Thymus (tissue), 11 donors: ENCODE data around the gene DHRS2. TPM values are rescaled to one million over a fixed set of nuclear protein-coding genes. Genes with fewer than 3 reads are reported as not detected.
"Not testable (repeated sequence)": the region's sequence is repeated elsewhere in the genome, so short reads cannot be mapped to it uniquely, and the experiment has no call there.

Experiments
- DNase-seq, 9 donors: peaks; one replicate each; pipeline ENCODE4 v3.0.0-alpha.2; 2013; ENCODE audit warnings: low spot score in 9 of 9, low read depth in 6 of 9, missing footprints in 1 of 9
- H3K27ac ChIP-seq, 2 donors: one replicate each; pipeline ENCODE4 v1.5.1; 2013; ENCODE audit warnings: control low read depth in 1 of 2, low read depth in 1 of 2, low read length in 1 of 2, mild to moderate bottlenecking in 1 of 2, moderate library complexity in 1 of 2
- H3K27me3 ChIP-seq, 2 donors: one replicate each; pipeline ENCODE4 v1.5.1; 2013; ENCODE audit warnings: low read length in 1 of 2; ENCODE audit not compliant: control insufficient read depth in 2 of 2, insufficient read depth in 1 of 2
- H3K36me3 ChIP-seq, 2 donors: one replicate each; pipeline ENCODE4 v1.5.1; 2013; ENCODE audit warnings: low read length in 1 of 2, mild to moderate bottlenecking in 1 of 2, moderate library complexity in 1 of 2; ENCODE audit not compliant: control insufficient read depth in 2 of 2, insufficient read depth in 2 of 2
- H3K4me1 ChIP-seq, 2 donors: one replicate each; pipeline ENCODE4 v1.5.1; 2013; ENCODE audit warnings: low read length in 2 of 2; ENCODE audit not compliant: control insufficient read depth in 2 of 2, insufficient read depth in 2 of 2
- H3K4me3 ChIP-seq, 2 donors: one replicate each; pipeline ENCODE4 v1.5.1; 2013; ENCODE audit warnings: low read length in 2 of 2, control low read depth in 1 of 2, mild to moderate bottlenecking in 1 of 2
- H3K9me3 ChIP-seq, 2 donors: one replicate each; pipeline ENCODE4 v1.5.1; 2013; ENCODE audit warnings: low read length in 1 of 2, mild to moderate bottlenecking in 1 of 2; ENCODE audit not compliant: control insufficient read depth in 2 of 2, insufficient read depth in 1 of 2
- WGBS: extraction: QIAGEN DNeasy Blood & Tissue Kit; methylation state at CpG from one replicate; pipeline ENCODE4 v1.1.7; 2013; 5-methylcytosine and 5-hydroxymethylcytosine counted together
- polyA plus RNA-seq: library from polyadenylated mRNA; stranded (reverse); fragments of 200-250 nt; gene quantifications from one replicate; pipeline ENCODE4 v1.2.3, GENCODE V29; 2013
- total RNA-seq: library from RNA; stranded (reverse); fragments of 120-200 nt; gene quantifications from one replicate; pipeline ENCODE4 v1.2.4, GENCODE V29; 2013
- donor health status: healthy.

The DHRS2 gene
- total and polyA plus RNA-seq, 2 donors: 0.28 to 2.1 TPM

DNA sequence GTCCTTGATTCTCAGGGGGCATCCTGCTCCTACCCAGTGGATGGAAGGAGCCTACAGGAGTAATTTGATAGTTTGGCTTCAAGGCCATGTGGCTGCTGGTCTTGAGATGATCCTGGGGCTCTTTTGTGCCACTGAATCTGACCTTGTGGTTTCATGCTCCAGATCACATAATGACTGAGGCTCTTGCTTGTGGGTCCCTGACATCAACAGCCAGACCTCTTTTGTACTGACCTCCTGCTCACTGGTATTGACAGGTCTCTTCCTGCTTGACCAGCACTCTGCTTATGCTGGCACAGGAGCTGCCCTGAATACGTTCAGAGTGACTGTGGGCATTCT is 34.4 kb upstream of the DHRS2 start:
- WGBS: 88% methylated on average over 1 of the region's 1 CpG
- Histone ChIP-seq H3K27ac (no peak overlapping the region), H3K9me3 (no peaks in the 10 kb centered on the region), H3K27me3 (no peaks in the 10 kb centered on the region), H3K4me1 (no peaks in the 10 kb centered on the region), H3K4me3 (no peak overlapping the region), H3K36me3 (no peaks in the 10 kb centered on the region)
- no peak for DNase-seq

DNA sequence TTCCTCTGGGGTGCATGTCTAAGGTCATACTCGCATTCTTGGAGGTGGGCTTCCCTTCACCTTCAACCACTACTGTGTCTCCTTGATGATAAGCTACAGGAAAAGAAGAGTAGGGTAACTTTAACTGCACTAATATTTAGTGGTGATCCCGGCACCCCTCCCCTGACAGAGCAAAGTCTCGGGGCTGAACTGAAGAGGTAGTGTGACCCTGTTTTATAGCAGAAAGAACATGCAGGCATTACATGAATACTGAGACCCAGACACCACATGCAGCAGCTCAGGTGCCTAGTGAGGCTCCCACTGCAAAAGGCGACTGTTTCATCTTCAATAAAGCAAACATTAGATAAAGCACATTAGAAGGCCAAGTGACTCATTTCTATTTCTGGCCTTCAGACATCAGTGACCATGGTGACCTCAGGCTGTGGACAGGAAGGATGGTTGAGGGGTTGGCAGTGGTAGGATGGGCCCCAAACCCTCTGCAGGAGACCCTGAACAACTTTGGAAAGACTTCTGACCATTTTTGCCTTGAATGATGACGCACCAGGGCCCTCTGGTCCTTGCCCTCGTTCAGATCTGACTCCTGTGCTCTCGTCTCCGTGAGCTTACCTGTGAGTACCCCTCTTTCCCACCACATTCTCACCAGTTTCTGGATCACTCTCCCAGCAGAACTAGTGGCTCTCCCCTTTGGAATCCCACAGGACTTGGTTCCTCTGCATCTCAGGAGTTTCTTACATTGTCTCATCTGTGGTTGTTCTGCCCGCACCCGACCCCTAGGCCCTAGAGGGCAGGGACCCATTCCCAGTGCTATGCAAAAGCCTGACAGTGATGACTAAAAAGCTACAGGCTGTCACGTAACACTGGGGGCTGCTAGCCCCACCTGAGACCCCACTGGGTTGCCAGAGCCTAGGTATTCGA is 33.7 kb upstream of the DHRS2 start:
- Histone ChIP-seq H3K27me3 (no peaks in the 10 kb centered on the region), H3K36me3 (no peaks in the 10 kb centered on the region), H3K4me3 (no peak overlapping the region), H3K9me3 (no peaks in the 10 kb centered on the region), H3K4me1 (no peaks in the 10 kb centered on the region), H3K27ac (no peak overlapping the region)
- WGBS: 97% methylated on average over 12 of the region's 12 CpGs
- no peak for DNase-seq

DNA sequence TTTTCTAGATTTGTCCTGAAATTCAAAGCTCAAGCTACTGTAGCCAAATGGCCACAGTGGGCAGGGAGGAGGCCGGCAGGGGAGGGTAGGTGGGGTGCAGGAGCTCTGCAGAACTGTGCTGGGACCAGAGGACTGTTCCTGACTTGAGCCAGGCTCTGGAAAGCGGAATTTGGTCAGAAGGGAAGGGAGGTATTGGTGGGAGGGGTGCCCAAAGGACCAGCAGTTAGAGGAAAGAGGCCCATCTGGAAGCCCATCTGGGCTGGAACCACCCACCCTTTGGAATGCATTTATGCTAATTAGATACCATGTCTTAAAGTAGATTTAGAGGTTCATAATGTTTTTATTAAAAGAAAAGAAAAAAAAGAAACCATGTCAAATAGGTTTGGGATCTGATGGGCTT is 33.1 kb upstream of the DHRS2 start:
- H3K4me3 ChIP-seq: no peak overlapping the region
- WGBS: 91% methylated on average over 2 of the region's 2 CpGs
- DNase-seq: no peak
- H3K9me3 ChIP-seq: no peaks in the 10 kb centered on the region
- no peaks in the 10 kb centered on the region for H3K27me3 ChIP-seq
- H3K27ac ChIP-seq: no peak overlapping the region
- no peaks in the 10 kb centered on the region for H3K36me3 ChIP-seq
- H3K4me1 ChIP-seq: no peaks in the 10 kb centered on the region

DNA sequence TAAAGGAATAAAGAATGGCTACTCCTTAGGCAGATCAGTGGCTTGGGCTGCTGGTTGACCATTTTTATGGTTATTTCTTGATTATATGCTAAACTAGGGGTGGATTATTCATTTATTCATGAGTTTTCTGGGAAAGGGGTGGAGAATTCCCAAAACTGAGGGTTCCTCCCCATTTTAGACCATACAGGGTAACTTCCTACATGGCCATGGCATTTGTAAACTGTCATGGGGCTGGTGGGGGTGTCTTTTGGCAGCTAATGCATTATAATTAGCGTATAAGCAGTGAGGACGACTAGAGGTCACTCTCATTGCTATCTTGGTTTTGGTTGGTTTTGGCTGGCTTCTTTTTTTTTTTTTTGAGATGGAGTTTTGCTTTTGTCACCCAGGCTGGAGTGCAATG is 32.0 kb upstream of the DHRS2 start:
- no peaks in the 10 kb centered on the region for H3K36me3 ChIP-seq
- no peak overlapping the region for H3K4me3 ChIP-seq
- H3K27me3 ChIP-seq: no peaks in the 10 kb centered on the region
- no peak for DNase-seq
- H3K9me3 ChIP-seq: no peaks in the 10 kb centered on the region
- 97% methylated on average over 2 of the region's 2 CpGs for WGBS
- no peaks in the 10 kb centered on the region for H3K4me1 ChIP-seq
- no peak overlapping the region for H3K27ac ChIP-seq

DNA sequence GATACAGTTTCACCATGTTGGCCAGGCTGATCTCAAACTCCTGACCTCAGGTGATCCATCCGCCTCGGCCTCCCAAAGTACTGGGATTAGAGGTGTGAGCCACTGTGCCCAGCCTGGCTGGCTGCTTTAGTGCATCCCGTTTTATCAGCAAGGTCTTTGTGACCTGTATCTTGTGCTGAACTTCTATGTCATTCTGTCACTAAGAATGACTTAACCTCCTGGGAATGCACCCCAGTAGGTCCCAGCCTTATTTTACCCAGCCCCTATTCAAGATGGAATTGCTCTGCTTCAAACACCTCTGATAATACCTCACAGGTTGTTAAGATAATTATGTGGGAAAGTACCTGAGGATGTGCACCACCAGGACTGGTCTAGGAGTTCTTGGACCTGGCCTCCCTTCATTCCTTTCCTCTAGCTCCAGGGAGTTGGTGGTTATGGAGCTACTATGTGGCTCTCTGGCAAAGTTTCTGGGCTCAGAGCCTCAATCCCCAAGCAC is 31.4 kb upstream of the DHRS2 start:
- 82% methylated on average over 3 of the region's 3 CpGs for WGBS
- Histone ChIP-seq H3K9me3 (no peaks in the 10 kb centered on the region), H3K27ac (no peak overlapping the region), H3K4me1 (peaks cover 0 to 1% of the 10 kb centered on the region in 2 donors), H3K4me3 (no peak overlapping the region), H3K36me3 (no peaks in the 10 kb centered on the region), H3K27me3 (no peaks in the 10 kb centered on the region)
- no peak for DNase-seq

DNA sequence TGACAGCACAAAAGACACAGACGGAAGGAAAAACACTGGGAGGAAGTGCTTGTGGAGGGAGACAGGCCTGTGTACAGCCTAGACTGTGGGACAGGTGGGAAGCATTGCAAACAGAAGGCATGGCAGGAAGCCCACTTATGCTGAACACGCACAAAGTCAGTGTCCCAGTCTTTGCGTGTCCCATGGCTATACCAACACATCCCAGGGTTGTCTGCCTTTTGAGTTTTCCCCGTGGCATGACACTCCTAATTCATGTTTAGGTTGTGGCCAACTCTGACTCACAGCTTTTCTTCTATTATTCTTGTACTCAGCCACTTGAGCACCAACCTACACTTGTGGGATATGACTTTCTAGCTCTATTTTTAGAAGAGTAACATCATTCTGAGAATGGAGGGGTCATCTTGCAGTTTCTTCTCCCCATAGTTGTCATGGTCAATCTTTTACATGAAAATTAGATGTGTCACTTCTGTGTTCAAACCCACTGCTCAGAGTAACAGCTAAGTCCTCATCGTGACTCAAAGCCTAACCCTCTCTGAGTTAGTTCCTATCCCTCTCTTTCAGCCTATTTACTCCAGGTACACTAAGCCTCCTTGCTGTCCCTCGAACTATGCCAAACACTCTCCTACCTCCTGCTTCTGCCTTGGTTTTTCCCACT is 30.1 kb upstream of the DHRS2 start:
- WGBS: 83% methylated on average over 6 of the region's 6 CpGs
- Histone ChIP-seq H3K27ac (no peak overlapping the region), H3K4me1 (peaks cover 0 to 12% of the 10 kb centered on the region in 2 donors), H3K36me3 (no peaks in the 10 kb centered on the region), H3K27me3 (no peaks in the 10 kb centered on the region), H3K9me3 (no peaks in the 10 kb centered on the region), H3K4me3 (no peak overlapping the region)
- no peak for DNase-seq

DNA sequence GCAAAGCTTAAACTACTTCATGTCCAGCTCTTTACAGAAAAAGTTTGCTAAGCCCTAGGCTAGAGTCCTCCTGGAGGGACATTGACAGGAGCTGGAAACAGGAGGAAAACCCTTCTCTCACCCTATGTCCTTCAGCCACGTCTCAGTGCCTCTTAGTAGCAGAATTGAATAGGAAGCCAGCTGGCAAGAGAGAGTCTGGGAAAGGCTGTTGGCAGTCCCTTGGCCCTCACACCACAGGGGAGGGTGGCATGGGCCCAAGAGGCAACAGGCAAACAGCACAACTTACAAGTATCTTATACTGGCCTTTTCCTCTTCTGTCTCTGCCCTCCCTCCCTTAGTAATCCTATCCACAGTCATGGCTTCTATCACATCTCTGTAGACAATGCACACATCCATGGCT is 27.7 kb upstream of the DHRS2 start:
- Histone ChIP-seq H3K27ac (no peak overlapping the region), H3K9me3 (no peaks in the 10 kb centered on the region), H3K4me3 (no peak overlapping the region), H3K27me3 (no peaks in the 10 kb centered on the region), H3K36me3 (no peaks in the 10 kb centered on the region), H3K4me1 (peaks cover 0 to 14% of the 10 kb centered on the region in 2 donors)
- DNase-seq: no peak
- 93% methylated on average over 1 of the region's 1 CpG for WGBS

DNA sequence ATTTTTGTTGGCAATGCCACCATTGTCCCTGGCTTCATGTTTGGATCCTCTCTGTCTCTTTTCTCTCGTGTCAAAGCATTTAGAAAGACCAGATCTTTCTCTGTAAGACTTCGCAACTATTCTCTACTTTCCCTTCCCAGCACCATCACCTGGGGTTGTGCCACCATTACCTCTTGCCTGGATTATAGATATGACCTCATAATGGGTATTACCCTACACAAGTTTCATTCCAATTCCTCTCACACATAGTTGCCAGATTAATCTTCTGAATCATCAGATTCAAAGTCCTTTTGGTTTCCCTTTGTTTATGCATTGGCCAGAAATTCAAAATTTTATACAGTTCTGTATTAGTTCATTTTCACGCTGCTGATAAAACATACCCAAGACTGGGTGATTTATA is 27.2 kb upstream of the DHRS2 start:
- Histone ChIP-seq H3K9me3 (no peaks in the 10 kb centered on the region), H3K36me3 (no peaks in the 10 kb centered on the region), H3K27ac (no peak overlapping the region), H3K4me3 (no peak overlapping the region), H3K27me3 (no peaks in the 10 kb centered on the region), H3K4me1 (peaks cover 0 to 14% of the 10 kb centered on the region in 2 donors)
- no peak for DNase-seq
- 93% methylated on average over 3 of the region's 3 CpGs for WGBS

DNA sequence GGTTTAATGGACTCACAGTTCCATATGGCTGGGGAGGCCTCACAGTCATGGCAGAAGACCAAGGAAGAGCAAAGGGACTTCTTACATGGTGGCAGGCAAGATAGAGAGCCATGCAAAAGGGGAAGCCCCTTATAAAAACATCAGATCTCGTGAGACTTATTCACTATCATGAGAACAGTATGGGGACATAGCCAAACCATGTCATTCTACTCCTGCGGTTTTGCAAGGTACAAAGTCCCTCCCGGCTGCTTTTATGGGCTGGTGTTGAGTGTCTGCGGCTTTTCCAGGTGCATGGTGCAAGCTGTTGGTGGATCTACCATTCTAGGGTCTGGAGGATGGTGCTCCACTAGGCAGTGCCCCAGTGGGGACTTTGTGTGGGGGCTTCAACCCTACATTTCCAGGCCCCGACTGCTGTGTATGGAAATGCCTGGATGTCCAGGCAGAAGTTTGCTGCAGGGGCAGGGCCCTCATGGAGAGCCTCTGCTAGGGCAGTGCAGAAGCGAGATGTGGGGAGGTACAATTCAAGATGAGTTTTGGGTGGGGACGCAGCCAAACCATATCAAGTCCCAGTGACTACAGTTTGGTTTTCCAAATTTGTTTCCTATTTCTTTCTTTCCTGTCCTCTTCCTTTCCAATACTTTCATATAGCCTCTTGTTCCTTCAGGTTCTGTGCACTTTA is 26.6 kb upstream of the DHRS2 start:
- not testable (repeated sequence) for H3K27me3 ChIP-seq, DNase-seq, H3K27ac ChIP-seq, H3K9me3 ChIP-seq, H3K4me3 ChIP-seq, H3K36me3 ChIP-seq
- peaks cover 0 to 14% of the 10 kb centered on the region in 2 donors for H3K4me1 ChIP-seq
- 75% methylated on average over 7 of the region's 7 CpGs for WGBS
